H9 (cell line): ENCODE results near the gene NRG3. TPM values are rescaled to one million over a fixed set of nuclear protein-coding genes. Genes with fewer than 3 reads are reported as not detected.

Experiments used
- DNase-seq: peaks from one replicate; pipeline ENCODE4 v3.0.0-alpha.2; 2017
- H2AFZ ChIP-seq: one replicate; pipeline ENCODE4 v1.6.1; 2013; ENCODE audit warnings: mild to moderate bottlenecking, low read length, control low read depth, moderate library complexity
- H2AK5ac ChIP-seq: 2 replicates; pipeline ENCODE4 v1.6.1; 2013; ENCODE audit warnings: low read length, control low read depth, mixed read lengths; ENCODE audit not compliant: insufficient read length
- H2BK120ac ChIP-seq: one replicate; pipeline ENCODE4 v1.6.1; 2013; ENCODE audit warnings: low read depth, mild to moderate bottlenecking, low read length, control low read depth, inconsistent platforms; ENCODE audit not compliant: poor library complexity, severe bottlenecking
- H2BK12ac ChIP-seq: 2 replicates; pipeline ENCODE4 v1.6.1; 2013; ENCODE audit warnings: low read length, control low read depth, mixed read lengths, low read depth; ENCODE audit not compliant: insufficient read length
- H2BK15ac ChIP-seq: 2 replicates; pipeline ENCODE4 v1.6.1; 2013; ENCODE audit warnings: low read depth, low read length, control low read depth
- H2BK20ac ChIP-seq: one replicate; pipeline ENCODE4 v1.6.1; 2013; ENCODE audit warnings: low read depth, mild to moderate bottlenecking, low read length, control low read depth, inconsistent platforms; ENCODE audit not compliant: poor library complexity, severe bottlenecking
- H2BK5ac ChIP-seq: 2 replicates; pipeline ENCODE4 v1.6.1; 2013; ENCODE audit warnings: low read length, control low read depth, mixed read lengths; ENCODE audit not compliant: insufficient read length
- H3K14ac ChIP-seq: 2 replicates; pipeline ENCODE4 v1.6.1; 2013; ENCODE audit warnings: low read length, control low read depth; ENCODE audit not compliant: insufficient read depth
- H3K18ac ChIP-seq: 2 replicates; pipeline ENCODE4 v1.6.1; 2013; ENCODE audit warnings: low read depth, mild to moderate bottlenecking, mixed read lengths, low read length, control low read depth; ENCODE audit not compliant: insufficient read length
- H3K23ac ChIP-seq: 2 replicates; pipeline ENCODE4 v1.6.1; 2013; ENCODE audit warnings: low read length, control low read depth, mixed read lengths, low read depth; ENCODE audit not compliant: insufficient read length
- H3K23me2 ChIP-seq: 2 replicates; pipeline ENCODE4 v1.6.1; 2013; ENCODE audit warnings: low read depth, mild to moderate bottlenecking, mixed read lengths, low read length, control low read depth; ENCODE audit not compliant: insufficient read length, poor library complexity, severe bottlenecking
- H3K27ac ChIP-seq: 2 replicates; pipeline ENCODE4 v1.5.1; 2013; ENCODE audit warnings: low read length, control low read depth, mixed read lengths, low read depth; ENCODE audit not compliant: insufficient read length
- H3K27me3 ChIP-seq: 2 replicates; pipeline ENCODE4 v1.6.1; 2013; ENCODE audit warnings: low read length, control low read depth, inconsistent platforms; ENCODE audit not compliant: insufficient read depth
- H3K4ac ChIP-seq: 2 replicates; pipeline ENCODE4 v1.6.1; 2013; ENCODE audit warnings: low read depth, mild to moderate bottlenecking, control low read depth, inconsistent platforms, low read length, moderate library complexity
- H3K4me1 ChIP-seq: 2 replicates; pipeline ENCODE4 v1.6.1; 2013; ENCODE audit warnings: low read length, control low read depth, inconsistent platforms; ENCODE audit not compliant: insufficient read depth
- H3K4me2 ChIP-seq: 2 replicates; pipeline ENCODE4 v1.6.1; 2013; ENCODE audit warnings: low read length, control low read depth, mixed read lengths; ENCODE audit not compliant: insufficient read length, insufficient read depth
- H3K56ac ChIP-seq: 2 replicates; pipeline ENCODE4 v1.6.1; 2013; ENCODE audit warnings: low read depth, mild to moderate bottlenecking, mixed read lengths, low read length, control low read depth; ENCODE audit not compliant: insufficient read length
- H3K79me1 ChIP-seq: 2 replicates; pipeline ENCODE4 v1.6.1; 2013; ENCODE audit warnings: low read depth, mild to moderate bottlenecking, moderate library complexity, low read length, control low read depth, inconsistent platforms; ENCODE audit not compliant: insufficient read depth, poor library complexity, severe bottlenecking
- H3K79me2 ChIP-seq: 2 replicates; pipeline ENCODE4 v1.6.1; 2013; ENCODE audit warnings: low read length, control low read depth, inconsistent platforms; ENCODE audit not compliant: insufficient read depth
- H3K9ac ChIP-seq: 2 replicates; pipeline ENCODE4 v1.6.1; 2013; ENCODE audit warnings: low read length, control low read depth, mixed read lengths; ENCODE audit not compliant: insufficient read length; ENCODE audit errors: extremely low read depth
- H3K9me3 ChIP-seq: one replicate; pipeline ENCODE4 v1.6.1; 2013; ENCODE audit warnings: low read depth, low read length, inconsistent platforms; ENCODE audit not compliant: control insufficient read depth
- H3T11ph ChIP-seq: one replicate; pipeline ENCODE4 v1.6.1; 2013; ENCODE audit warnings: mild to moderate bottlenecking, low read length, control low read depth, inconsistent platforms
- H4K20me1 ChIP-seq: one replicate; pipeline ENCODE4 v1.6.1; 2013; ENCODE audit not compliant: control insufficient read depth, insufficient read length, insufficient read depth
- H4K5ac ChIP-seq: 2 replicates; pipeline ENCODE4 v1.6.1; 2013; ENCODE audit warnings: low read depth, mild to moderate bottlenecking, mixed read lengths, low read length, control low read depth; ENCODE audit not compliant: insufficient read length
- H4K8ac ChIP-seq: replicated peaks from 2 replicates; pipeline ENCODE4 v1.6.1; 2013; ENCODE audit warnings: low read length, control low read depth, mixed read lengths, low read depth; ENCODE audit not compliant: insufficient read length
- H4K91ac ChIP-seq: 2 replicates; pipeline ENCODE4 v1.6.1; 2013; ENCODE audit warnings: low read depth, mild to moderate bottlenecking, moderate library complexity, mixed read lengths, low read length, control low read depth; ENCODE audit not compliant: insufficient read length
- H3K27ac Mint-ChIP-seq, 3 experiments: 2 replicates in 2 of 3; 3 replicates in 1 of 3; pipeline ENCODE4 v1.8.0; 2020 to 2021; ENCODE audit warnings: mixed read lengths in 3 of 3, mild to moderate bottlenecking in 1 of 3, moderate library complexity in 1 of 3
- H3K27me3 Mint-ChIP-seq: 2 replicates; pipeline ENCODE4 v1.8.0; 2021; ENCODE audit warnings: low read depth, mild to moderate bottlenecking, moderate library complexity, mixed read lengths
- H3K36me3 Mint-ChIP-seq, 3 experiments: 2 replicates in 2 of 3; 3 replicates in 1 of 3; pipeline ENCODE4 v1.8.0; 2020 to 2021; ENCODE audit warnings: low read depth in 3 of 3, mixed read lengths in 3 of 3; ENCODE audit not compliant: insufficient read depth in 1 of 3
- H3K4me1 Mint-ChIP-seq, 2 experiments: 2 replicates each; pipeline ENCODE4 v1.8.0; 2020; ENCODE audit warnings: mixed read lengths in 2 of 2
- H3K4me3 Mint-ChIP-seq, 2 experiments: 2 replicates in 1 of 2; 3 replicates in 1 of 2; pipeline ENCODE4 v1.8.0; 2020 to 2021; ENCODE audit warnings: mild to moderate bottlenecking in 2 of 2, mixed read lengths in 2 of 2, moderate library complexity in 1 of 2
- H3K9me3 Mint-ChIP-seq, 2 experiments: 2 replicates in 1 of 2; 3 replicates in 1 of 2; pipeline ENCODE4 v1.8.0; 2020; ENCODE audit warnings: mild to moderate bottlenecking in 2 of 2, mixed read lengths in 2 of 2, moderate library complexity in 1 of 2
- CTCF ChIP-seq: fragments of 200-600 bp; sonication (generic); conservative IDR thresholded peaks from 3 replicates; pipeline ENCODE4 v1.8.0; 2021; ENCODE audit warnings: antibody characterized with exemption, mild to moderate bottlenecking
- WGBS: extraction: QIAGEN DNeasy Blood & Tissue Kit; methylation state at CpG from one replicate; pipeline ENCODE4 v1.1.7; 2013; ENCODE audit warnings: missing lambda C conversion rate, low lambda C conversion rate, mixed read lengths; ENCODE audit not compliant: insufficient read length; ENCODE audit errors: extremely low coverage; 5-methylcytosine and 5-hydroxymethylcytosine counted together
- total RNA-seq: library from RNA; stranded (reverse); gene quantifications from 2 replicates; pipeline ENCODE4 v1.2.1, GENCODE V29; 2021

NRG3 gene
- total RNA-seq, 1 experiment from 2014 or later, result 1.6 TPM

GRCh38 chr10:82378146-82378545, 503.2 kb downstream of the NRG3 start:
- Histone ChIP-seq H3K14ac (no peak overlapping the region), H3K79me2 (no peaks in the 10 kb centered on the region), H3K56ac (no peak overlapping the region), H3T11ph (no peak overlapping the region), H3K18ac (no peak overlapping the region), H2BK5ac (no peak overlapping the region), H4K20me1 (no peaks in the 10 kb centered on the region), H2BK15ac (no peak overlapping the region), H2BK20ac (no peak overlapping the region), H3K23me2 (no peaks in the 10 kb centered on the region), H4K8ac (no peak overlapping the region), H3K79me1 (no peaks in the 10 kb centered on the region), H3K4me1 (no peaks in the 10 kb centered on the region), H4K5ac (no peak overlapping the region), H3K4ac (no peak overlapping the region), H3K4me2 (no peak overlapping the region), H3K27ac (no peak overlapping the region), H3K27me3 (no peaks in the 10 kb centered on the region), H2BK120ac (no peak overlapping the region), H4K91ac (no peak overlapping the region), H3K23ac (no peak overlapping the region), H3K9ac (no peak overlapping the region), H3K9me3 (no peaks in the 10 kb centered on the region), H2BK12ac (no peak overlapping the region), H2AFZ (no peak overlapping the region), H2AK5ac (no peak overlapping the region)
- no peaks in the 10 kb centered on the region for H3K9me3 Mint-ChIP-seq
- TF ChIP-seq CTCF, result no peak
- no peak overlapping the region for H3K27ac Mint-ChIP-seq
- H3K27me3 Mint-ChIP-seq, result no peaks in the 10 kb centered on the region
- no CpG with 5 or more reads among the region's 2 CpGs for WGBS
- no peak for DNase-seq
- H3K4me3 Mint-ChIP-seq, result no peak overlapping the region
- H3K4me1 Mint-ChIP-seq, result no peaks in the 10 kb centered on the region
- no peaks in the 10 kb centered on the region for H3K36me3 Mint-ChIP-seq
